Measurements from ENCODE around the gene EIF6. TPM values are rescaled to one million over a fixed set of nuclear protein-coding genes. Genes with fewer than 3 reads are reported as not detected.

The EIF6 gene
- total RNA-seq, 2 experiments from 2014 or later = 24.9 to 25.8 TPM

- Mint-ChIP-seq H3K27me3 (no peaks in the 10 kb centered on the region), H3K4me3 (no peak overlapping the region), H3K4me1 (ENCODE audit: low read depth) (peaks cover 8% of the 10 kb centered on the region), H3K36me3 (ENCODE audit: low read depth) (peaks cover 15% of the 10 kb centered on the region), H3K27ac (no peak overlapping the region), H3K9me3 (no peaks in the 10 kb centered on the region)
- DNase-seq (peak in 5 of 14 experiments; percentile 14 to 41 (median 18)), ATAC-seq (ENCODE audit: poor library complexity) (no peak)
- H3K27me3 ChIP-seq (ENCODE audit: control insufficient read depth in 1 of 2, insufficient read depth in 2 of 2, low read length in 2 of 2) = no peaks in the 10 kb centered on the region
- H3K27ac ChIP-seq (ENCODE audit: low read depth in 1 of 2, low read length in 2 of 2) = no peak overlapping the region
- no peak for TF ChIP-seq CTCF (IDR thresholded peaks at IDR 0.05)
- ChIA-PET CTCF (no interaction called here), POLR2A (interaction anchor here (1.5 kb wide), 1 partner anchor 158 kb away, joined by 3 read pairs; the partner anchor contains the start of gene EDEM2)
- intact Hi-C loops (cut with DNase I, micrococcal nuclease) = loop anchor here in 1 of 2 experiments (2.0 to 10.0 kb wide), 2 partner anchors 161 to 471 kb away; partner anchors contain the start of gene EDEM2
- peaks cover 13% of the 10 kb centered on the region for H3K36me3 ChIP-seq (ENCODE audit: insufficient read depth, low read length)
- no peak overlapping the region for H3K4me3 ChIP-seq (ENCODE audit: low read length)
- peaks cover 17% of the 10 kb centered on the region for H3K4me1 ChIP-seq (ENCODE audit: insufficient read depth, low read length)
- H3K9me3 ChIP-seq (ENCODE audit: control insufficient read depth in 1 of 2, insufficient read depth in 1 of 2, low read length in 2 of 2) = no peaks in the 10 kb centered on the region
Measured at GRCh38 chr20:35305682-35306556, 21.3 kb upstream of the EIF6 start.

- H3K4me1 ChIP-seq (ENCODE audit: insufficient read depth, low read length) = peaks cover 17% of the 10 kb centered on the region
- DNase-seq = no peak
- peaks cover 10% of the 10 kb centered on the region for H3K36me3 Mint-ChIP-seq (ENCODE audit: low read depth)
- H3K9me3 Mint-ChIP-seq = no peaks in the 10 kb centered on the region
- no peak overlapping the region for H3K27ac Mint-ChIP-seq
- H3K4me3 Mint-ChIP-seq = no peak overlapping the region
- ChIA-PET POLR2A (no interaction called here), CTCF (interaction anchor here (1.3 kb wide), 1 partner anchor 24 kb away, joined by 5 read pairs; no protein-coding TSS in a partner anchor)
- H3K4me1 Mint-ChIP-seq (ENCODE audit: low read depth) = peaks cover 8% of the 10 kb centered on the region
- no peak overlapping the region for H3K27ac ChIP-seq (ENCODE audit: low read depth in 1 of 2, low read length in 2 of 2)
- no peak for ATAC-seq (ENCODE audit: poor library complexity)
- no peaks in the 10 kb centered on the region for H3K27me3 ChIP-seq (ENCODE audit: control insufficient read depth in 1 of 2, insufficient read depth in 2 of 2, low read length in 2 of 2)
- intact Hi-C loops (cut with DNase I, micrococcal nuclease) = loop anchor here in 1 of 2 experiments (10.0 kb wide), 1 partner anchor 160 kb away; the partner anchor contains the start of gene EDEM2
- peaks cover 11% of the 10 kb centered on the region for H3K36me3 ChIP-seq (ENCODE audit: insufficient read depth, low read length)
- no peaks in the 10 kb centered on the region for H3K9me3 ChIP-seq (ENCODE audit: control insufficient read depth in 1 of 2, insufficient read depth in 1 of 2, low read length in 2 of 2)
- H3K27me3 Mint-ChIP-seq = no peaks in the 10 kb centered on the region
- H3K4me3 ChIP-seq (ENCODE audit: low read length) = no peak overlapping the region
- TF ChIP-seq CTCF (IDR thresholded peaks at IDR 0.05) = no peak
Measured at GRCh38 chr20:35304956-35305355, 20.4 kb upstream of the EIF6 start.

- Mint-ChIP-seq H3K4me3 (no peak overlapping the region), H3K36me3 (ENCODE audit: low read depth) (peaks cover 5% of the 10 kb centered on the region), H3K27ac (no peak overlapping the region), H3K9me3 (no peaks in the 10 kb centered on the region), H3K4me1 (ENCODE audit: low read depth) (peaks cover 8% of the 10 kb centered on the region), H3K27me3 (no peaks in the 10 kb centered on the region)
- Histone ChIP-seq H3K36me3 (ENCODE audit: insufficient read depth, low read length) (peaks cover 10% of the 10 kb centered on the region), H3K4me3 (ENCODE audit: low read length) (no peak overlapping the region), H3K4me1 (ENCODE audit: insufficient read depth, low read length) (peaks cover 17% of the 10 kb centered on the region), H3K9me3 (ENCODE audit: control insufficient read depth in 1 of 2, insufficient read depth in 1 of 2, low read length in 2 of 2) (no peaks in the 10 kb centered on the region), H3K27me3 (ENCODE audit: control insufficient read depth in 1 of 2, insufficient read depth in 2 of 2, low read length in 2 of 2) (no peaks in the 10 kb centered on the region), H3K27ac (ENCODE audit: low read depth in 1 of 2, low read length in 2 of 2) (no peak overlapping the region)
- intact Hi-C loops (cut with DNase I, micrococcal nuclease) = loop anchor here (1.0 to 10.0 kb wide), 3 partner anchors 135 to 159 kb away; partner anchors contain the start of gene EDEM2 (in 1 of the 2)
- ChIA-PET POLR2A (interaction anchor here (1.0 kb wide), 1 partner anchor 19 kb away, joined by 3 read pairs; the partner anchor contains the start of gene EIF6), CTCF (interaction anchor here (0.6 to 1.6 kb wide), 20 partner anchors 9 to 938 kb away, joined by 3 to 12 read pairs (median 4); partner anchors contain the start of genes EDEM2, EIF6 and ERGIC3)
- TF ChIP-seq CTCF (IDR thresholded peaks at IDR 0.05) = peak; percentile 94
- peak; percentile 66 to 93 (median 78) for DNase-seq
- ATAC-seq (ENCODE audit: poor library complexity) = peak; percentile 98
Measured at GRCh38 chr20:35303735-35304491, 19.3 kb upstream of the EIF6 start.
